ENCODE data around the gene CCNE1.

CCNE1 gene

DNA sequence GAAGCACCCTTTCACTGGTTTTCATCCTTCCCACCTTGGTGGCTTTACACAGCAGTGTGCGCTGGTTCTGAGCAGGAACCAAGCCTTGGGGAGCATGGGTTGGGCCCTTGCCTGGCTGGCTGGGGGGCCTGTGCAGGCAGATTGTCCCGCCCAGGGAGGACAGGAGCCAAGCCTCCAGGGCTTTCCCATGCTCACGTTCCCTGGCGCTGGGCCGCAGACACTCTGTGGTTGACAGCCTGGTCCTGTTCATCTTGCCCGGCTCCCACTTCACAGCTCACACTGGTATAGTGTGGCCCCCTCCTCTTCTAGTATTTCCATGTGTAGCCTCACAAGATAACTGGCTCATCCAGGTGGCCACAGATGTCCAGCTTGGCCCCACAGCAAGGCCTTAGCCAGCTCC lies 4.6 kb upstream of the CCNE1 start:
- Histone ChIP-seq H3K27me3 (ENCODE audit: low read depth, low read length) (no peaks in the 10 kb centered on the region), H3K4me1 (ENCODE audit: control insufficient read depth in 1 of 2, insufficient read depth in 2 of 2, low read length in 2 of 2) (no peaks in the 10 kb centered on the region), H3K36me3 (ENCODE audit: control insufficient read depth in 1 of 2, insufficient read depth in 2 of 2, low read length in 2 of 2) (no peaks in the 10 kb centered on the region), H3K4me3 (ENCODE audit: low read depth in 1 of 2, low read length in 2 of 2) (no peak overlapping the region), H3K9me3 (ENCODE audit: control insufficient read depth in 1 of 2, low read length in 2 of 2) (no peaks in the 10 kb centered on the region), H3K27ac (ENCODE audit: low read length) (no peak overlapping the region)

DNA sequence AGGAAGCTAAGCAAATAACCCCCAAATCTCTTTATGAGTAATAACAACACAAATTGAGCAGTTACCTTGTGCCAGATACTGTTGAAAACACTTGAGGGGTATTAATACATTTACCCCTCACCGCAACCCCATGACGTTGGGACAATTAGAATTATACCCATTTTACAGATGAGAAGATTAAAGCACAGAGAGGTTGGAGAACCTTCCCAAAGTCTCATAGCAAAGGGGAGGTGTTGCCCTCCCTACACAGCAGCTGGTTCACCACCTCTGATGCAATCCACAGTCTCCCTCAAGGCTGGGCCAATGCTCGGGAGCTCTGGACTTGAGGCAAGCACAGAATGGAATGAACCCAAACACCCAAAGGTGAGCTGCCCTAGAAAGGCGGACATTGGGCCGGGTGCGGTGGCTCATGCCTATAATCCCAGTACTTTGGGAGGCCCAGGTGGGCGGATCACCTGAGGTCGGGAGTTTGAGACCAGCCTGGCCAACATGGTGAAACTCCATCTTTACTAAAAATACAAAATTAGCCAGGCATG lies 3.9 kb upstream of the CCNE1 start:
- H3K4me3 ChIP-seq (ENCODE audit: low read depth in 1 of 2, low read length in 2 of 2), result no peak overlapping the region
- no peaks in the 10 kb centered on the region for H3K9me3 ChIP-seq (ENCODE audit: control insufficient read depth in 1 of 2, low read length in 2 of 2)
- no peak overlapping the region for H3K27ac ChIP-seq (ENCODE audit: low read length)
- no peaks in the 10 kb centered on the region for H3K27me3 ChIP-seq (ENCODE audit: low read depth, low read length)
- peaks cover 0 to 6% of the 10 kb centered on the region in 2 donors for H3K4me1 ChIP-seq (ENCODE audit: control insufficient read depth in 1 of 2, insufficient read depth in 2 of 2, low read length in 2 of 2)
- H3K36me3 ChIP-seq (ENCODE audit: control insufficient read depth in 1 of 2, insufficient read depth in 2 of 2, low read length in 2 of 2), result no peaks in the 10 kb centered on the region

DNA sequence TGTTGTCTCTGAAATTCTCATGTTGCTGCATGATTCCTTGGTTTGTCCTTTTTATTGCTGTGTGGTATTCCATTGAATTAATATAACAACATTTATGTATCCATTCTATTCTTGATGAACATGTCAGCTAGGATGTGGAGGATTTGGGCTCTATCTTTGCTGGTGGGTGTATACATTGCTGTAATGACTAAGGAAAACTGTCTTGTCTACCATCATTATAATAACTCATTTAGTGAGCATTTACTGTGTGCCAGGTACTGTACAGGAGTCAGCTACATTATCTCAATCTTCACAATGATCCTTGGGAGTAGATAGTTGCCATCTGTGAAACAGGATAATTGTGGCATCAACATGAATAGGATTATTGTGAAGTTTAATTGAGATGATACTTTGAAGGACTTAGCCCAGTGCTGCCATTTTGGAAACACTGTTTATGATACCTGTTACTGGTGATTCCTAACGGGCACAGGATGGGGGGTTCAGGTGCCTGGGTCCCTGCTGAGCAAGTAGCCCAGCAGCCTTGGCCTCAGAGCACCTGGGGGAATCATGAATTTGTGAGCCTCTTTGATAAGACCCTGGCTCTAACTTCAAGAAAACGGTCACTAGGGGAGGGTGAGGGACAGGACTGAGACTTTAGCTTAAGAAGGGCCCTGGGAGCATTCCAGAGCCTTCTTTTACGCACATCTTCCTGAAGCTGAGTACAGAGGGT lies 1.8 kb upstream of the CCNE1 start:
- no peak overlapping the region for H3K27ac ChIP-seq (ENCODE audit: low read length)
- no peaks in the 10 kb centered on the region for H3K9me3 ChIP-seq (ENCODE audit: control insufficient read depth in 1 of 2, low read length in 2 of 2)
- H3K36me3 ChIP-seq (ENCODE audit: control insufficient read depth in 1 of 2, insufficient read depth in 2 of 2, low read length in 2 of 2), result no peaks in the 10 kb centered on the region
- peaks cover 0 to 7% of the 10 kb centered on the region in 2 donors for H3K4me1 ChIP-seq (ENCODE audit: control insufficient read depth in 1 of 2, insufficient read depth in 2 of 2, low read length in 2 of 2)
- no peaks in the 10 kb centered on the region for H3K27me3 ChIP-seq (ENCODE audit: low read depth, low read length)
- no peak overlapping the region for H3K4me3 ChIP-seq (ENCODE audit: low read depth in 1 of 2, low read length in 2 of 2)

DNA sequence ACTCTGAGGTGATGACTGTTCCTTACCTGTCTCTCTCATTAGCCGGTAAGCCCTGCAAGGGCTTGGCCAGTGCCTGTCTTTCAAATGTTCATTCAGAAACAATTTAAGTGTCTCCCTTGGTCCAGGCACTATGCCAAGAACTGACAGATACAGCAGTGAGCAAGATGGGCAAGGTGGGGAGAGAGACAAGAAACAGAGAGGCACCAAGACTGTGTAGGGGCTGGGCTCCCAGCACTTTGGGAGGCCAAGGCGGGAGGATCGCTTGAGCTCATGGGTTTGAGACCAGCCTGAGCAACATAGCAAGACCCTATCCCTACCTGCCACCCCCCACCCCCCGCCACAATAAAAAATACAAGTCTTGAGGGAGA lies 1.3 kb upstream of the CCNE1 start:
- Histone ChIP-seq H3K9me3 (ENCODE audit: control insufficient read depth in 1 of 2, low read length in 2 of 2) (no peaks in the 10 kb centered on the region), H3K4me1 (ENCODE audit: control insufficient read depth in 1 of 2, insufficient read depth in 2 of 2, low read length in 2 of 2) (peaks cover 0 to 7% of the 10 kb centered on the region in 2 donors), H3K36me3 (ENCODE audit: control insufficient read depth in 1 of 2, insufficient read depth in 2 of 2, low read length in 2 of 2) (no peaks in the 10 kb centered on the region), H3K4me3 (ENCODE audit: low read depth in 1 of 2, low read length in 2 of 2) (no peak overlapping the region), H3K27me3 (ENCODE audit: low read depth, low read length) (no peaks in the 10 kb centered on the region), H3K27ac (ENCODE audit: low read length) (no peak overlapping the region)

GRCh38 chr19:29812080-29812880 lies 489 bp downstream of the CCNE1 start:
- Histone ChIP-seq H3K9me3 (ENCODE audit: control insufficient read depth in 1 of 2, low read length in 2 of 2) (no peaks in the 10 kb centered on the region), H3K36me3 (ENCODE audit: control insufficient read depth in 1 of 2, insufficient read depth in 2 of 2, low read length in 2 of 2) (no peaks in the 10 kb centered on the region), H3K27me3 (ENCODE audit: low read depth, low read length) (no peaks in the 10 kb centered on the region), H3K4me3 (ENCODE audit: low read depth in 1 of 2, low read length in 2 of 2) (peak overlapping the region; percentile 1 to 54), H3K4me1 (ENCODE audit: control insufficient read depth in 1 of 2, insufficient read depth in 2 of 2, low read length in 2 of 2) (peaks cover 0 to 7% of the 10 kb centered on the region in 2 donors), H3K27ac (ENCODE audit: low read length) (no peak overlapping the region)

GRCh38 chr19:29812881-29813275 lies 1.1 kb downstream of the CCNE1 start:
- Histone ChIP-seq H3K4me1 (ENCODE audit: control insufficient read depth in 1 of 2, insufficient read depth in 2 of 2, low read length in 2 of 2) (peaks cover 0 to 7% of the 10 kb centered on the region in 2 donors), H3K9me3 (ENCODE audit: control insufficient read depth in 1 of 2, low read length in 2 of 2) (no peaks in the 10 kb centered on the region), H3K27me3 (ENCODE audit: low read depth, low read length) (no peaks in the 10 kb centered on the region), H3K27ac (ENCODE audit: low read length) (no peak overlapping the region), H3K4me3 (ENCODE audit: low read depth in 1 of 2, low read length in 2 of 2) (peak overlapping the region; percentile 1 to 54), H3K36me3 (ENCODE audit: control insufficient read depth in 1 of 2, insufficient read depth in 2 of 2, low read length in 2 of 2) (no peaks in the 10 kb centered on the region)

DNA sequence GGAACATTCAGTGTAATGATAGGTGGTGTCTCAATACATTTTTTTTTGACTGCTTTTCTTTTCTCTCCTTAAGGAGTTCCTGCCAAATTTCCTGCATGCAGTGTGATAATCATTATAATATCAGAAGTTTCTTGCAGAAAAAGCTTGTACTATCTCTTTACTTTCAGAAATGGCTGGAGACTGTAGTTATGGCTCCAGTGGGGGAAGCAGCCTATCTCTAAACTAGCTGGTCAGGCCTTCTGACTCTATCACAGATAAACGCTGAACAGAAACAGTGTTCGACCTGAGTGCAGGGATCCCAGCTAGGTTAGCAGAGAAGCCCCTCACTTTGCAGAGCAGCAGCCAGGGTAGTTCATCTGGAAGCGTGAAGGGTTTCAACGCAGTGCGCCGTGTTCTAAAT lies 1.9 kb downstream of the CCNE1 start:
- Histone ChIP-seq H3K9me3 (ENCODE audit: control insufficient read depth in 1 of 2, low read length in 2 of 2) (no peaks in the 10 kb centered on the region), H3K27ac (ENCODE audit: low read length) (no peak overlapping the region), H3K4me1 (ENCODE audit: control insufficient read depth in 1 of 2, insufficient read depth in 2 of 2, low read length in 2 of 2) (peaks cover 0 to 7% of the 10 kb centered on the region in 2 donors), H3K36me3 (ENCODE audit: control insufficient read depth in 1 of 2, insufficient read depth in 2 of 2, low read length in 2 of 2) (no peaks in the 10 kb centered on the region), H3K27me3 (ENCODE audit: low read depth, low read length) (no peaks in the 10 kb centered on the region), H3K4me3 (ENCODE audit: low read depth in 1 of 2, low read length in 2 of 2) (no peak overlapping the region)

GRCh38 chr19:29815231-29815630 lies 3.4 kb downstream of the CCNE1 start:
- Histone ChIP-seq H3K9me3 (ENCODE audit: control insufficient read depth in 1 of 2, low read length in 2 of 2) (no peaks in the 10 kb centered on the region), H3K4me1 (ENCODE audit: control insufficient read depth in 1 of 2, insufficient read depth in 2 of 2, low read length in 2 of 2) (peaks cover 0 to 7% of the 10 kb centered on the region in 2 donors), H3K36me3 (ENCODE audit: control insufficient read depth in 1 of 2, insufficient read depth in 2 of 2, low read length in 2 of 2) (peaks cover 0 to 4% of the 10 kb centered on the region in 2 donors), H3K27ac (ENCODE audit: low read length) (no peak overlapping the region), H3K4me3 (ENCODE audit: low read depth in 1 of 2, low read length in 2 of 2) (no peak overlapping the region), H3K27me3 (ENCODE audit: low read depth, low read length) (no peaks in the 10 kb centered on the region)

GRCh38 chr19:29817316-29817715 lies 5.5 kb downstream of the CCNE1 start:
- Histone ChIP-seq H3K27me3 (ENCODE audit: low read depth, low read length) (no peaks in the 10 kb centered on the region), H3K4me3 (ENCODE audit: low read depth in 1 of 2, low read length in 2 of 2) (no peak overlapping the region), H3K27ac (ENCODE audit: low read length) (no peak overlapping the region), H3K36me3 (ENCODE audit: control insufficient read depth in 1 of 2, insufficient read depth in 2 of 2, low read length in 2 of 2) (peaks cover 4 to 13% of the 10 kb centered on the region in 2 donors), H3K9me3 (ENCODE audit: control insufficient read depth in 1 of 2, low read length in 2 of 2) (no peaks in the 10 kb centered on the region), H3K4me1 (ENCODE audit: control insufficient read depth in 1 of 2, insufficient read depth in 2 of 2, low read length in 2 of 2) (peaks cover 0 to 7% of the 10 kb centered on the region in 2 donors)

- no peaks in the 10 kb centered on the region for H3K27me3 ChIP-seq (ENCODE audit: low read depth, low read length)
- H3K27ac ChIP-seq (ENCODE audit: low read length), result no peak overlapping the region
- H3K9me3 ChIP-seq (ENCODE audit: control insufficient read depth in 1 of 2, low read length in 2 of 2), result no peaks in the 10 kb centered on the region
- H3K4me1 ChIP-seq (ENCODE audit: control insufficient read depth in 1 of 2, insufficient read depth in 2 of 2, low read length in 2 of 2), result no peaks in the 10 kb centered on the region
- peaks cover 4 to 23% of the 10 kb centered on the region in 2 donors for H3K36me3 ChIP-seq (ENCODE audit: control insufficient read depth in 1 of 2, insufficient read depth in 2 of 2, low read length in 2 of 2)
- H3K4me3 ChIP-seq (ENCODE audit: low read depth in 1 of 2, low read length in 2 of 2), result no peak overlapping the region
Measured at GRCh38 chr19:29819300-29819699, 7.5 kb downstream of the CCNE1 start.

DNA sequence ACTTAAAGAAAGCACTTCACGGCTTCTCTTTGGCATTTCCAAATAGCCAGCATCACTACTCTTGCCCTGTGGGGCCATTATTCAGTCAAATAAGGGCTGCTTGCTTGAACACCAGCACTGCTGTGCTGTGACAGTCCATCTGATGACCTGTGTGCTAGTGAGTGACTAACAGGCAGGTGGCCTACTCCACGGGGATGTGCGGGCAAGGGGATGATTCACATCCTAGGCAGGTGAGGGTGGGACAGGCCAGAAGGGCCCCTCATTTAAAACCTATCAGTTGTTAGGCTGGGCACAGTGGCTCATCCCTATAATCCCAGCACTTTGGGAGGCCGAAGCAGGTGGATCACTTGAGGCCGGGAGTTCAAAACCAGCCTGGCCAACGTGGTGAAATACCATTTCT lies 8.2 kb downstream of the CCNE1 start:
- H3K27me3 ChIP-seq (ENCODE audit: low read depth, low read length), result no peaks in the 10 kb centered on the region
- no peaks in the 10 kb centered on the region for H3K4me1 ChIP-seq (ENCODE audit: control insufficient read depth in 1 of 2, insufficient read depth in 2 of 2, low read length in 2 of 2)
- H3K9me3 ChIP-seq (ENCODE audit: control insufficient read depth in 1 of 2, low read length in 2 of 2), result no peaks in the 10 kb centered on the region
- no peak overlapping the region for H3K4me3 ChIP-seq (ENCODE audit: low read depth in 1 of 2, low read length in 2 of 2)
- no peak overlapping the region for H3K27ac ChIP-seq (ENCODE audit: low read length)
- peaks cover 4 to 23% of the 10 kb centered on the region in 2 donors for H3K36me3 ChIP-seq (ENCODE audit: control insufficient read depth in 1 of 2, insufficient read depth in 2 of 2, low read length in 2 of 2)
